Peyer's patch (tissue), 4 donors: Measurements from ENCODE around the gene TTC1.

Experiments used
- CTCF ChIP-seq, 6 experiments: fragments of 450-650 bp in 4 of 6; fragments of 200-600 bp in 2 of 6; sonication (generic) in 1 of 6; IDR thresholded peaks; one replicate each; pipeline ENCODE4 v1.5.1; 2017 to 2019; ENCODE audit warnings: antibody characterized with exemption in 6 of 6, mild to moderate bottlenecking in 3 of 6, moderate library complexity in 1 of 6
- POLR2A ChIP-seq, 2 donors: fragments of 450-650 bp; IDR thresholded peaks; one replicate each; pipeline ENCODE4 v1.5.1; 2017; ENCODE audit warnings: antibody characterized with exemption in 2 of 2, mild to moderate bottlenecking in 2 of 2, moderate library complexity in 2 of 2

- peak in 2 of 6 experiments; percentile 8 to 20 for TF ChIP-seq CTCF (IDR thresholded peaks at IDR 0.05)
- TF ChIP-seq POLR2A (IDR thresholded peaks at IDR 0.05) = no peak
Measured at GRCh38 chr5:159971931-159972461, 36.9 kb upstream of the TTC1 start.
